Smooth muscle cell (in vitro differentiated cells): Measurements from ENCODE around the gene ZDHHC15. TPM values are rescaled to one million over a fixed set of nuclear protein-coding genes. Genes with fewer than 3 reads are reported as not detected.
"Not testable (repeated sequence)": the region's sequence is repeated elsewhere in the genome, so short reads cannot be mapped to it uniquely, and the experiment has no call there.

Experiments
- DNase-seq: peaks from one replicate; lab custom pipeline; 2025; ENCODE audit not compliant: unreplicated experiment; lab: John Stamatoyannopoulos, UW
- H2AFZ ChIP-seq: fragments of 200-600 bp; sonication (generic); 2 replicates; pipeline ENCODE4 v1.6.0; 2016; ENCODE audit warnings: antibody characterized with exemption, low read depth, mild to moderate bottlenecking
- H3F3A ChIP-seq: fragments of 200-600 bp; sonication (generic); 2 replicates; pipeline ENCODE4 v1.6.0; 2017; ENCODE audit warnings: antibody characterized with exemption, low read depth
- H3K27ac ChIP-seq: fragments of 200-600 bp; sonication (generic); 2 replicates; pipeline ENCODE4 v1.5.1; 2016; ENCODE audit warnings: low read depth, mild to moderate bottlenecking
- H3K27me3 ChIP-seq: fragments of 200-600 bp; sonication (generic); 2 replicates; pipeline ENCODE4 v1.6.1; 2016; ENCODE audit warnings: low read depth, mild to moderate bottlenecking
- H3K36me3 ChIP-seq: fragments of 200-600 bp; sonication (generic); 2 replicates; pipeline ENCODE4 v1.5.1; 2016; ENCODE audit warnings: low read depth
- H3K4me1 ChIP-seq: fragments of 200-600 bp; sonication (generic); 2 replicates; pipeline ENCODE4 v1.5.1; 2016; ENCODE audit warnings: low read depth
- H3K4me2 ChIP-seq: fragments of 200-600 bp; sonication (generic); 2 replicates; pipeline ENCODE4 v1.6.0; 2016; ENCODE audit warnings: mild to moderate bottlenecking
- H3K4me3 ChIP-seq: fragments of 200-600 bp; sonication (generic); 2 replicates; pipeline ENCODE4 v1.5.1; 2016; ENCODE audit warnings: mild to moderate bottlenecking
- H3K79me2 ChIP-seq: fragments of 200-600 bp; sonication (generic); 2 replicates; pipeline ENCODE4 v1.6.0; 2016; ENCODE audit warnings: low read depth, mild to moderate bottlenecking
- H3K9ac ChIP-seq: fragments of 200-600 bp; sonication (generic); 2 replicates; pipeline ENCODE4 v1.6.0; 2016; ENCODE audit warnings: low read depth
- H3K9me3 ChIP-seq: fragments of 200-600 bp; sonication (generic); replicated peaks from 2 replicates; pipeline ENCODE4 v1.5.1; 2016; ENCODE audit warnings: low read depth
- H4K20me1 ChIP-seq: fragments of 200-600 bp; sonication (generic); 2 replicates; pipeline ENCODE4 v1.6.0; 2016; ENCODE audit warnings: low read depth
- WGBS: methylation state at CpG from one replicate; pipeline ENCODE4 v1.1.7; 2016; ENCODE audit warnings: low lambda C conversion rate; 5-methylcytosine and 5-hydroxymethylcytosine counted together
- polyA plus RNA-seq: library from polyadenylated mRNA; unstranded; fragments of >200 nt; fragmentation: Nextera tagmentation; extraction: Ambion mirVana; gene quantifications from 2 replicates; pipeline ENCODE4 v1.2.1, GENCODE V29; 2016
- total RNA-seq: library from RNA; depleted of rRNA; stranded (reverse); fragments of >200 nt; gene quantifications from 2 replicates; pipeline ENCODE4 v1.2.3, GENCODE V29; 2014
- TF ChIP-seq, protein P1 (sequence below): fragments of 200-600 bp; sonication (generic); IDR thresholded peaks from 2 replicates; pipeline ENCODE4 v1.5.1; 2017; ENCODE audit warnings: borderline replicate concordance, mild to moderate bottlenecking, antibody characterized with exemption; ENCODE audit not compliant: insufficient read depth, poor library complexity, severe bottlenecking

Gene ZDHHC15
- total and polyA plus RNA-seq, 2 experiments from 2014 or later, result 0.13 TPM; not detected in 1

- Histone ChIP-seq H3K27me3 (no peaks in the 10 kb centered on the region), H4K20me1 (no peaks in the 10 kb centered on the region), H3K4me3 (no peak overlapping the region), H3K9me3 (peaks cover 11% of the 10 kb centered on the region), H3K9ac (no peak overlapping the region), H3K27ac (no peak overlapping the region), H3K4me1 (no peaks in the 10 kb centered on the region), H3K79me2 (no peaks in the 10 kb centered on the region), H2AFZ (no peak overlapping the region), H3K4me2 (no peak overlapping the region), H3F3A (no peaks in the 10 kb centered on the region), H3K36me3 (no peaks in the 10 kb centered on the region)
- TF ChIP-seq, protein P1, sequence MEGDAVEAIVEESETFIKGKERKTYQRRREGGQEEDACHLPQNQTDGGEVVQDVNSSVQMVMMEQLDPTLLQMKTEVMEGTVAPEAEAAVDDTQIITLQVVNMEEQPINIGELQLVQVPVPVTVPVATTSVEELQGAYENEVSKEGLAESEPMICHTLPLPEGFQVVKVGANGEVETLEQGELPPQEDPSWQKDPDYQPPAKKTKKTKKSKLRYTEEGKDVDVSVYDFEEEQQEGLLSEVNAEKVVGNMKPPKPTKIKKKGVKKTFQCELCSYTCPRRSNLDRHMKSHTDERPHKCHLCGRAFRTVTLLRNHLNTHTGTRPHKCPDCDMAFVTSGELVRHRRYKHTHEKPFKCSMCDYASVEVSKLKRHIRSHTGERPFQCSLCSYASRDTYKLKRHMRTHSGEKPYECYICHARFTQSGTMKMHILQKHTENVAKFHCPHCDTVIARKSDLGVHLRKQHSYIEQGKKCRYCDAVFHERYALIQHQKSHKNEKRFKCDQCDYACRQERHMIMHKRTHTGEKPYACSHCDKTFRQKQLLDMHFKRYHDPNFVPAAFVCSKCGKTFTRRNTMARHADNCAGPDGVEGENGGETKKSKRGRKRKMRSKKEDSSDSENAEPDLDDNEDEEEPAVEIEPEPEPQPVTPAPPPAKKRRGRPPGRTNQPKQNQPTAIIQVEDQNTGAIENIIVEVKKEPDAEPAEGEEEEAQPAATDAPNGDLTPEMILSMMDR, result no peak
- DNase-seq, result no peak
Observed at GRCh38 chrX:75361788-75362187, 161.0 kb downstream of the ZDHHC15 start.

DNA sequence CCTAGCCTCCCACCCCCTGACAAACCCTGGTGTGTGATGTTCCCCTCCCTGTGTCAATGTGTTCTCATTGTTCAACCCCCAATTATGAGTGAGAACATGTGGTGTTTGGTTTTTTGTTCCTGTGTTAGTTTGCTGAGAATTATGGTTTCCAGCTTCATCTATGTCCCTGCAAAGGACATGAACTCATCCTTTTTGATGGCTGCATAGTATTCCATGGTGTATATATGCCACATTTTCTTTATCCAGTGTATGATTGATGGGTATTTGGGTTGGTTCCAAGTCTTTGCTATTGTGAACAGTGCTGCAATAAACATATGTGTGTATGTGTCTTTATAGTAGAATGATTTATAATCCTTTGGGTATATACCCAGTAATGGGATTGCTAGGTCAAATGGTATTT lies 174.2 kb downstream of the ZDHHC15 start:
- H4K20me1 ChIP-seq, H3K27ac ChIP-seq, H3K9ac ChIP-seq, H3K4me1 ChIP-seq, H3K4me3 ChIP-seq, H2AFZ ChIP-seq, H3K4me2 ChIP-seq, H3K36me3 ChIP-seq, H3K79me2 ChIP-seq, H3K27me3 ChIP-seq, H3K9me3 ChIP-seq, H3F3A ChIP-seq, DNase-seq: not testable (repeated sequence)

GRCh38 chrX:75337525-75337924 lies 185.3 kb downstream of the ZDHHC15 start:
- Histone ChIP-seq H3K36me3 (no peaks in the 10 kb centered on the region), H3K27me3 (no peaks in the 10 kb centered on the region), H3K4me1 (no peaks in the 10 kb centered on the region), H3K27ac (no peak overlapping the region), H3F3A (no peaks in the 10 kb centered on the region), H3K4me3 (no peak overlapping the region), H3K79me2 (no peaks in the 10 kb centered on the region), H3K9me3 (peaks cover 7% of the 10 kb centered on the region), H3K4me2 (no peak overlapping the region), H3K9ac (no peak overlapping the region), H4K20me1 (no peaks in the 10 kb centered on the region), H2AFZ (no peak overlapping the region)
- DNase-seq, result no peak
- WGBS, result 43% methylated on average over 2 of the region's 2 CpGs
- TF ChIP-seq, protein P1, result no peak

- Histone ChIP-seq H3K36me3 (no peaks in the 10 kb centered on the region), H3K9me3 (peaks cover 10% of the 10 kb centered on the region), H3F3A (no peaks in the 10 kb centered on the region), H4K20me1 (no peaks in the 10 kb centered on the region), H3K4me3 (no peak overlapping the region), H3K9ac (no peak overlapping the region), H2AFZ (no peak overlapping the region), H3K27me3 (no peaks in the 10 kb centered on the region), H3K4me2 (no peak overlapping the region), H3K79me2 (no peaks in the 10 kb centered on the region), H3K4me1 (no peaks in the 10 kb centered on the region), H3K27ac (no peak overlapping the region)
- TF ChIP-seq, protein P1, result no peak
- DNase-seq, result no peak
- 98% methylated on average over 13 of the region's 19 CpGs for WGBS
Observed at GRCh38 chrX:75335127-75335458, 187.7 kb downstream of the ZDHHC15 start.

- H3K9ac ChIP-seq, H3K4me2 ChIP-seq, H3K4me1 ChIP-seq, DNase-seq, H3K36me3 ChIP-seq, H4K20me1 ChIP-seq, H3K79me2 ChIP-seq, H3K4me3 ChIP-seq, H3F3A ChIP-seq, H2AFZ ChIP-seq, H3K27me3 ChIP-seq, H3K27ac ChIP-seq: not testable (repeated sequence)
- peaks cover 10% of the 10 kb centered on the region for H3K9me3 ChIP-seq
- WGBS, result 96% methylated on average over 40 of the region's 41 CpGs
Observed at GRCh38 chrX:75334407-75335126, 188.3 kb downstream of the ZDHHC15 start.
